OCI-LY7 (cell line): ENCODE data around the gene FNIP1.

Source experiments
- CTCF ChIP-seq: fragments of 200-600 bp; sonication (generic); conservative IDR thresholded peaks from 2 replicates; pipeline ENCODE4 v1.5.1; 2014; ENCODE audit warnings: mild to moderate bottlenecking, antibody characterized with exemption, low read length, moderate library complexity, mixed read lengths
- EZH2phosphoT487 ChIP-seq: fragments of 200-600 bp; sonication (generic); IDR thresholded peaks from 2 replicates; pipeline ENCODE4 v1.6.1; 2018; ENCODE audit warnings: low read depth, borderline replicate concordance, mild to moderate bottlenecking, mixed run types, antibody characterized with exemption, low read length, moderate library complexity, mixed read lengths

- TF ChIP-seq CTCF (no peak), EZH2phosphoT487 (no peak)
Observed at GRCh38 chr5:131754363-131754762, 42.5 kb downstream of the FNIP1 start.
